HepG2 (cell line): ENCODE measurements around the gene CKAP5. TPM values are rescaled to one million over a fixed set of nuclear protein-coding genes. Genes with fewer than 3 reads are reported as not detected.
A peak's percentile ranks its signal among the peaks of the same experiment; 100 is the strongest.

ENCODE experiments used
- GZF1 ChIP-seq: sonication (generic); formaldehyde crosslinking; IDR thresholded peaks from 2 replicates; pipeline ENCODE4 v1.5.1; 2020; ENCODE audit warnings: mild to moderate bottlenecking, missing genetic modification reagents
- HMGXB3 ChIP-seq: sonication (generic); formaldehyde crosslinking; IDR thresholded peaks from 2 replicates; pipeline ENCODE4 v1.4.0; 2020; ENCODE audit warnings: missing genetic modification reagents, borderline replicate concordance
- LCORL ChIP-seq, 2 experiments: fragments of 450-650 bp in 1 of 2; sonication (generic) in 1 of 2; formaldehyde crosslinking in 1 of 2; IDR thresholded peaks; 2 replicates each; pipeline versions ENCODE4 v1.5.0 to v1.6.1; 2017 to 2020; ENCODE audit warnings: antibody characterized with exemption in 1 of 2, missing genetic modification reagents in 1 of 2
- NFATC3 ChIP-seq: sonication (generic); formaldehyde crosslinking; IDR thresholded peaks from 2 replicates; pipeline ENCODE4 v1.5.1; 2020; ENCODE audit warnings: mild to moderate bottlenecking, missing genetic modification reagents
- NFE2L2 ChIP-seq: fragments of 150-350 bp; IDR thresholded peaks from 2 replicates; pipeline ENCODE4 v1.6.1; 2014; ENCODE audit warnings: low read length
- PAXIP1 ChIP-seq: sonication (generic); formaldehyde crosslinking; conservative IDR thresholded peaks from 2 replicates; pipeline ENCODE4 v1.4.0; 2020; ENCODE audit warnings: mild to moderate bottlenecking, missing genetic modification reagents, moderate library complexity
- SPEN ChIP-seq: sonication (generic); formaldehyde crosslinking; IDR thresholded peaks from 2 replicates; pipeline ENCODE4 v1.5.1; 2020; ENCODE audit warnings: low read depth, mild to moderate bottlenecking, missing genetic modification reagents
- SRSF4 ChIP-seq: fragments of 200-400 bp; formaldehyde crosslinking; IDR thresholded peaks from one replicate; pipeline ENCODE4 v1.6.1; 2018; ENCODE audit warnings: mild to moderate bottlenecking, low read depth, low read length, moderate library complexity; ENCODE audit not compliant: poor library complexity, severe bottlenecking
- TARDBP ChIP-seq: sonication (generic); formaldehyde crosslinking; IDR thresholded peaks from 2 replicates; pipeline ENCODE4 v1.8.0; 2022; ENCODE audit warnings: mild to moderate bottlenecking, missing genetic modification reagents
- TRIM24 ChIP-seq: sonication (generic); formaldehyde crosslinking; IDR thresholded peaks from 2 replicates; pipeline ENCODE4 v1.8.0; 2022; ENCODE audit warnings: mild to moderate bottlenecking, missing genetic modification reagents
- ZBTB39 ChIP-seq: sonication (generic); formaldehyde crosslinking; IDR thresholded peaks from 2 replicates; pipeline ENCODE4 v1.5.0; 2020; ENCODE audit warnings: missing genetic modification reagents
- ZFY ChIP-seq: sonication (generic); formaldehyde crosslinking; IDR thresholded peaks from 2 replicates; pipeline ENCODE4 v1.4.0; 2020; ENCODE audit warnings: missing genetic modification reagents
- ZKSCAN8 ChIP-seq: IDR thresholded peaks from 2 replicates; pipeline ENCODE4 v1.6.1; 2016; ENCODE audit warnings: borderline replicate concordance, missing genetic modification reagents, missing compliant biosample characterization
- ZMYM3 ChIP-seq: sonication (generic); formaldehyde crosslinking; IDR thresholded peaks from 2 replicates; pipeline ENCODE4 v1.5.1; 2020; ENCODE audit warnings: mild to moderate bottlenecking, missing genetic modification reagents
- ZNF124 ChIP-seq: sonication (generic); formaldehyde crosslinking; IDR thresholded peaks from 2 replicates; pipeline ENCODE4 v1.4.0; 2020; ENCODE audit warnings: missing genetic modification reagents
- ZNF282 ChIP-seq: fragments of 450-650 bp; IDR thresholded peaks from 2 replicates; pipeline ENCODE4 v1.6.1; 2018; ENCODE audit not compliant: partially characterized antibody
- ZNF430 ChIP-seq: sonication (generic); formaldehyde crosslinking; IDR thresholded peaks from 2 replicates; pipeline ENCODE4 v1.9.0; 2021; ENCODE audit warnings: mild to moderate bottlenecking, missing genetic modification reagents
- ZNF816 ChIP-seq: sonication (generic); formaldehyde crosslinking; IDR thresholded peaks from 2 replicates; pipeline ENCODE4 v1.8.0; 2022; ENCODE audit warnings: missing genetic modification reagents, mild to moderate bottlenecking, borderline replicate concordance
- polyA plus RNA-seq, 8 experiments: library from polyadenylated mRNA; depleted of rRNA in 3 of 8; stranded (reverse) in 7 of 8; unstranded in 1 of 8; fragments of >200 nt; fragmentation: Illumina TruSeq in 4 of 8; extraction: Trizol in 4 of 8; gene quantifications; 2 replicates each; pipeline versions ENCODE4 v1.2.1 to v1.2.3, GENCODE V29; 2011 to 2016; ENCODE audit warnings: low read depth in 4 of 8, missing spikeins in 1 of 8, mixed read lengths in 1 of 8; ENCODE audit not compliant: insufficient read depth in 1 of 8
- total RNA-seq, 5 experiments: library from RNA; depleted of rRNA; stranded (reverse); fragments of >200 nt; fragmentation: Illumina TruSeq; extraction: Trizol; gene quantifications; 2 replicates each; pipeline ENCODE4 v1.2.3, GENCODE V29; 2016; ENCODE audit warnings: low read depth in 1 of 5

CKAP5 gene
- total and polyA plus RNA-seq, 2 of the 13 experiments (the other 11 are each of a cell fraction or from before 2014, with no cell fraction given), result 79.2 to 103 TPM

GRCh38 chr11:46719048-46719542, 127.0 kb downstream of the CKAP5 start, which contains the start of gene F2 (continued):
- TF ChIP-seq HMGXB3 (CRISPR knock-in tag) (peak; percentile 46; the same call in 1 of the 2 replicates), ZMYM3 (CRISPR knock-in tag) (peak; percentile 93), ZNF124 (CRISPR knock-in tag) (peak; percentile 50; the same call in 1 of the 2 replicates), ZKSCAN8 (no peak; the same call in 1 of the 2 replicates), LCORL (IDR thresholded peaks at IDR 0.05) (no peak), LCORL (CRISPR knock-in tag; IDR thresholded peaks at IDR 0.05) (no peak; the same call in none of the 2 replicates), PAXIP1 (CRISPR knock-in tag) (peak; percentile 93), SPEN (CRISPR knock-in tag) (peak; percentile 45; the same call in 1 of the 2 replicates), TRIM24 (no peak), ZNF282 (no peak), ZNF816 (CRISPR knock-in tag) (peak; percentile 81; the same call in 1 of the 2 replicates), ZBTB39 (CRISPR knock-in tag) (0 out of 2 replicates have a peak, but pooled peaks have one; percentile 17), ZFY (CRISPR knock-in tag) (no peak; the same call in 1 of the 2 replicates), ZNF430 (CRISPR knock-in tag) (peak; percentile 70; the same call in 1 of the 2 replicates), GZF1 (CRISPR knock-in tag) (peak; percentile 41; the same call in 1 of the 2 replicates), NFATC3 (CRISPR knock-in tag) (peak; percentile 12; the same call in 1 of the 2 replicates), NFE2L2 (no peak), TARDBP (peak; percentile 94), SRSF4 (no peak)
